ENCODE measurements around the gene DDR2.

Gene DDR2

GRCh38 chr1:162822391-162823200 is 190.3 kb downstream of the DDR2 start:
- H3K4me1 ChIP-seq (ENCODE audit: control insufficient read depth in 1 of 2, insufficient read depth in 1 of 2, low read depth in 1 of 2, low read length in 1 of 2) = peaks cover 0 to 3% of the 10 kb centered on the region in 2 experiments
- no peak overlapping the region for H3K4me3 ChIP-seq (ENCODE audit: low read depth in 1 of 2, low read length in 1 of 2)
- H3K27ac ChIP-seq = no peak overlapping the region
- no peak for TF ChIP-seq CTCF (IDR thresholded peaks at IDR 0.05)
- no peaks in the 10 kb centered on the region for H3K9me3 ChIP-seq
- no peaks in the 10 kb centered on the region for H3K36me3 ChIP-seq
- peaks cover 98% of the 10 kb centered on the region for H3K27me3 ChIP-seq

GRCh38 chr1:162823231-162823630 is 191.0 kb downstream of the DDR2 start:
- no peak overlapping the region for H3K27ac ChIP-seq
- H3K4me1 ChIP-seq (ENCODE audit: control insufficient read depth in 1 of 2, insufficient read depth in 1 of 2, low read depth in 1 of 2, low read length in 1 of 2) = peaks cover 0 to 3% of the 10 kb centered on the region in 2 experiments
- H3K4me3 ChIP-seq (ENCODE audit: low read depth in 1 of 2, low read length in 1 of 2) = no peak overlapping the region
- H3K36me3 ChIP-seq = no peaks in the 10 kb centered on the region
- H3K9me3 ChIP-seq = no peaks in the 10 kb centered on the region
- TF ChIP-seq CTCF (IDR thresholded peaks at IDR 0.05) = no peak
- H3K27me3 ChIP-seq = peaks cover 94% of the 10 kb centered on the region

GRCh38 chr1:162823771-162824525 is 191.7 kb downstream of the DDR2 start:
- H3K9me3 ChIP-seq = no peaks in the 10 kb centered on the region
- TF ChIP-seq CTCF (IDR thresholded peaks at IDR 0.05) = no peak
- H3K27me3 ChIP-seq = peaks cover 91% of the 10 kb centered on the region
- no peak overlapping the region for H3K4me3 ChIP-seq (ENCODE audit: low read depth in 1 of 2, low read length in 1 of 2)
- H3K36me3 ChIP-seq = no peaks in the 10 kb centered on the region
- H3K4me1 ChIP-seq (ENCODE audit: control insufficient read depth in 1 of 2, insufficient read depth in 1 of 2, low read depth in 1 of 2, low read length in 1 of 2) = peaks cover 0 to 3% of the 10 kb centered on the region in 2 experiments
- no peak overlapping the region for H3K27ac ChIP-seq

GRCh38 chr1:162829268-162829667 is 197.0 kb downstream of the DDR2 start:
- H3K4me1 ChIP-seq (ENCODE audit: control insufficient read depth in 1 of 2, insufficient read depth in 1 of 2, low read depth in 1 of 2, low read length in 1 of 2) = no peaks in the 10 kb centered on the region
- H3K36me3 ChIP-seq = no peaks in the 10 kb centered on the region
- peaks cover 60% of the 10 kb centered on the region for H3K27me3 ChIP-seq
- H3K9me3 ChIP-seq = no peaks in the 10 kb centered on the region
- no peak overlapping the region for H3K4me3 ChIP-seq (ENCODE audit: low read depth in 1 of 2, low read length in 1 of 2)
- no peak overlapping the region for H3K27ac ChIP-seq
- TF ChIP-seq CTCF (IDR thresholded peaks at IDR 0.05) = no peak

- Histone ChIP-seq H3K27me3 (peaks cover 36% of the 10 kb centered on the region), H3K4me3 (ENCODE audit: low read depth in 1 of 2, low read length in 1 of 2) (no peak overlapping the region), H3K4me1 (ENCODE audit: control insufficient read depth in 1 of 2, insufficient read depth in 1 of 2, low read depth in 1 of 2, low read length in 1 of 2) (no peaks in the 10 kb centered on the region), H3K36me3 (no peaks in the 10 kb centered on the region), H3K27ac (no peak overlapping the region), H3K9me3 (no peaks in the 10 kb centered on the region)
- no peak for TF ChIP-seq CTCF (IDR thresholded peaks at IDR 0.05)
Measured at GRCh38 chr1:162832470-162832869, 200.2 kb downstream of the DDR2 start.

All from neutrophil (primary cell).